NK-92 (cell line): ENCODE data around the gene RPL13A.
"Not testable (repeated sequence)": the region's sequence is repeated elsewhere in the genome, so short reads cannot be mapped to it uniquely, and the experiment has no call there.

Experiments used
- DNase-seq: peaks from one replicate; lab custom pipeline; 2025; ENCODE audit not compliant: unreplicated experiment; lab: John Stamatoyannopoulos, UW

RPL13A gene

DNA sequence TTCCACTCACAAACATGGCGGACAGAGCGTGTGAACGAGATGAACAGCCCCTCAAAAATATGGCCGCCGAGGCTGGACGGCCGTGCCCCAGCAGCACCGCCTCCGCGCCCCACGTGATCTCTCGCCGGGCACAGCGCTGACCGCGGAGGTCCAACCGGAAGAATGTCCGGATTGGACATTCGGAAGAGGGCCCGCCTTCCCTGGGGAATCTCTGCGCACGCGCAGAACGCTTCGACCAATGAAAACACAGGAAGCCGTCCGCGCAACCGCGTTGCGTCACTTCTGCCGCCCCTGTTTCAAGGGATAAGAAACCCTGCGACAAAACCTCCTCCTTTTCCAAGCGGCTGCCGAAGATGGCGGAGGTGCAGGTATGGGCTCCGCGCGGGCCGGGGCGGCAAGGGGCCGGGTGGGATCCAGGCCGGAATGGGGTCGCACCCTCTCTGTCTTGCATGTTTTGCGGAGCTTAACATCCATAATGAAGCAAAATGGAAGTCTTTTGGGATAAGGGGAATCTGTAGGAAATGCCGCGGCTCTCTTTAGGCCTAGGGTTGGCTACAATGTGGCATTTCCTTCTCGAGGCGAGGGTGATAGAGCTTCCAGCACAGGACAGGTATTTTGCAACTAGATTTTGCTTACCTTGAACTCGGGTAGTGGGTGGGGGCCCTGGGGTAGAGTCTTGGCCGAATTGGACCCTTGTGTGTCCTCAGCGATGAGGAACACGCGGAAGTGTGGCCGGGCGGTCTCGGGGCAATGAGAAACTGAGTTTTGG, at the start of gene RPL13A:
RPL13A (plus strand) TSS at position 332 of the 769 bp plus-strand sequence; CDS start at position 354, 22 bp downstream.
- peak; percentile 97 for DNase-seq

DNA sequence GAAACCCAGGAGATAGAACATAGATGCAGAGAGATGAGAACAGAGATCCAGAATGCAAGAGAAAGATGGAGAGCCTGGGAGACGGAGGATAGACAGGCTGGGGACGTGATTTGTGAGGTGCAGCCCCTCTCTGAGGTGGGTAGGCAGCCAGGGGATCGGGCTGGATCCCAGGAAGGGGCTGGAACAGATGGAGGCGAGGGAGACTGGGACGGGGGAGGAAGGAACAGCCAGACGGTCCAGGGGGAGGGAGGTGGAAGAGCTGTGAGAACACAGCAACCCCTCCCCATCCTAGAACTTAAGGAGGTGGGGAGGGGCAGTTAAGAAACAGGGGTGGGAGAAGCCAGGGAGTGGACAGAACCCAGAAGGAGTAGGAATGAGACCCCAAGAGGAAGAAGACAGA, 49.1 kb upstream of the RPL13A start:
- no peak for DNase-seq

DNA sequence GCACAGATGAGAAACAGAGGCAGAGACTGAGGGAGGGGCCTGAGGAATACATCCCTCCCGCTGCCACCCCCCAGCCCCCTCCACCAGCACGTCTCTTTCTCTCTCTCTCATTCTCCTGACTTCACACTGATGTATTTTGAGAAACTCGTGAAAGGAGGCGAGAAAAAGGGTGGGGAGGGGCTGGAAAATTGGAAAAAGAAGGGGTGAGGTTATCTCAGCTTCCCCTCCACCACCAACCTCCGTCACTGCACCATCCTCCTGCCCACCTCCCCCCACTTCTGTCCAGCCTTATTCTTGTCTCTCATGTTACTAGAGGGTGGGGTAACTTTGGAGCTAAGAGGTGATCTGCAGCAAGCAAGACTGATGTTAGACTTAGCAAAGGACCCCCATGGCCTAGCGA, 47.6 kb upstream of the RPL13A start:
- DNase-seq, result no peak

DNA sequence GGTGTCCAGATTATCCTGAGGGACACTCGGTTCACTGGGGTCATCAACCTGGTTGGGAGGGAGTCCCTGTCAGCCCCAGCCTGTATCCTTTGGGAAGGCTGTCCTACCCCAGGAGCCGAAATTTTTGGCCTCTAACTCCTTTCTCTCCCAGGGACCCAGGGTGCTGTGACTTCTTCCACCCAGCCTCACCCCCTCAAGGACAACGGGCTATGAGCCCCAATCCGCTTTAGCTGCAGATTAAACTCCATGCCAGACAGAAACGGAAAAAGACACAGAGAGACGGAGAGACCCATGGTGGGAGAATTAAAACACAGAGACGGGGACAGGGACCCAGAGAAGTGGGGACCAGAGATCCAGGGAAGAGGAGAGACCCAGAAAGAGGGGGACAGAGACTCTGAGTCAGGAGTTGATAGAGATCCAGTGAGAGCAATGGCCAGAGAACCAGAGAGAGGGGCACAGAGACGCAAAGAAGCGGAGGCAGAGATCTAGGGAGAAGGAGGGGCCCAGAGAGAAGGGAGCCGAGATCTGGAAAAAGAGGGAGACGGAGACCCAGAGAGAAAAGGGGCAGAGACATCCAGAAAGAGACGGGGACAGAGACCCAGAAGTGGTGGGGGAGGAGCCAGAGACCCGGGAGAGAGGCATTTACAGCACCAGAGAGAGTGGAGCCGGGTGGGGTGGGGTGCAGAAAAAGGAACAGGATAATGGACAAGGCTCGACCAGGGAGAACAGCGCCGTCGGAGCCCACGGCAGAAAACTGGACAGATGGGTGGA, 46.8 kb upstream of the RPL13A start:
- no peak for DNase-seq

DNA sequence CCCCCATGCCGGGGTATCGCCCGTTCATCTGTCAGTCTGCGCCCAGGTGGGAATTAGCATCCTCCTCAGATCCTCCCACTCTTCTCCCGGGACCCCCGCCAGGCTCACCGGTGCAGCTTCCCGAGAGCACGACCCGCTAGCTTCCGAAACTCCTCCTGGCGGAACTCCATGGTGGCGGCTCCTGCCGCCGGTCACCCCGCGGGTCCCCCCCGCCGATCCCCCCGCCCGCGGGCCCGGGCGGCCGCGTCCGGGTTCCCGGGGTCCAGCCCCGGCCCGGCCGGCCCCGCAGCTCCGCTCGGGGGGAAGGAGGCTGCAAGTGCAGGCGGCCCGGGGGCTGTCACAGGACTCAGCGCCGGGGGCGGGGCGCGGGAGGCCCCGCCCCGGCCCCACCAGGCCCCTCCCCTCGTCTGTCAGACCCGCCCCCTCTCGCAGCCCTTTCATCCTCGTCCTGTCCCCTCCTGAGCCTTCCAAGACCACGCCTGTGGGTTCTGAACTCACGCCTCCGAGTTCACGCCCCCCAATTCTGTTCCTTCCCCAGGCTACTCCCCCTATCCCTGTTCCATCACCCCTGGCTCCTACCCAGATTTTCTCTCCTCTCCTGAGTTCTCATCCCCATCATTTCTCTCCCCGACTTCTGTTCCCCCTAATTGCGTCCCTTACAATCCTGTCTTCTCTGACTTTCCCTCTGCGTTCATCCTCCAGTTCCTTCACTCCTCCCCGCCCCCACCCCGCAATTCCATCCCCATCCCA, 46.0 kb upstream of the RPL13A start, which contains the start of gene SLC17A7:
SLC17A7 (minus strand) TSS at position 318 of the 750 bp plus-strand sequence; CDS start at position 170, 148 bp downstream.
- no peak for DNase-seq

DNA sequence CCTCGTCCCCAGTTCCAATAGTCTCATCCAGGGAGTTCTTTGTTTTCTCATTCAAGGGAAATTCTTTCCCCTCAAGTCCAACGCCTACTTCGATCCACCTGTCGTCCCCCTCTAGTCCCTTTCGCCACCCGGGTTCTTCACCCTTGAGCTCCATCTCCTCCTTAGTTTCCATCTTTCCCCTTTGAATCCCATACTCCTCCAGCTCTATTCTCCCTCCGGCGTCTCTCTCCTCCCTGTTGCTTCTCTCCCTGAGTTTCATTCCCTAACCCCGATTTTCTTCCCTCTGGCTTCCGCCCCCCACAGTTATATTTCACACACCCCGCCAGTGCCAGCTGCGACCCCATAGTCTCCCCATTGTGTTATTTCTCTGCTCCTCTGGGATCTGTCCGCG, 45.5 kb upstream of the RPL13A start:
- no peak for DNase-seq

DNA sequence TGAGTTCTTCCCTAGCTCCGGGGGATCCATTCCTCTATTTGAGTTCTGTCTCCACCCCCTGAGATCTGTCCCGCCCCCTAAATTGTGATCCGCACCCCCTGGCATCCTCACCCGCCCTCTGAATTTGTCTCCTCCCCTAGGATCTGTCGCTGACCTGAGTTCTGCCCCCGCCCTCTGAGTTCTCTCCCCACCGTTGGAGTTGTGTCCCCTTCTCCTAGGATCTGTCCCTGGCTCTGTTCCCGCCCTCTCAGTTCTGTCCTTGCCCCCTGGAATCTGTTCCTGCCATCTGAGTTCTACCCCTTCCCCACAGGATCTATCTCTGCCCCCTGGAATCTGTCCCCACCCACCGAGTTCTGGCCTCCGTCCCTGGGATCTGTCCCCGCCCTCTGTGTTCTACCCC, 45.1 kb upstream of the RPL13A start:
- DNase-seq, result no peak

DNA sequence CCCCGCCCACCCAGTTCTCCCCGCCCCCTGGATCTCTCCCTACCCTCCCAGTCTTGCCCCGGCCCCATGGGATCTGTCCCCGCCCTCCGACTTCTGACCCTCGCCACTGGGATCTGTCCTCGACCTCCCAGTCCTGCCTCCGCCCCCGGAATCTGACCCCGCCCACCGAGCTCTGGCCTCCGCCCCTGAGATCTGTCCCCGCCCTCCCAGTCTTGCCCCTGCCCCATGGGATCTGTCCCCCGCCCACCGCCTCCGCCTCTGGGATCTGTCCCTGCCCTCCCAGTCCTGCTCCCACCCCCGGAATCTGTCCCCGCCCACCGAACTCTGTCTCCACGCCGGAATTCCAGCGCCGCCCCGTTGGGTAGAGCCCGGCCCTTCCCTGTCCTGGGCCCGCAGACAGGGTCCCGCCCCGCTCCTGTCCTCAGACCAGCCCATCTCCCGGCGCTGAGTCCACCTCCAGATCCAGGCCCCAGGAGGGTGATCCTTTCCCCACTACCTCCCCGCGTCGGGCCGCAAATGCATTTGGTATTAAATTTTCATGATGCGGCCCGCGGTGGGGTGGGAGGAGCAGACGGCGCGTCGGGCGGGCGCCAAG, 44.5 kb upstream of the RPL13A start:
- DNase-seq, result no peak

DNA sequence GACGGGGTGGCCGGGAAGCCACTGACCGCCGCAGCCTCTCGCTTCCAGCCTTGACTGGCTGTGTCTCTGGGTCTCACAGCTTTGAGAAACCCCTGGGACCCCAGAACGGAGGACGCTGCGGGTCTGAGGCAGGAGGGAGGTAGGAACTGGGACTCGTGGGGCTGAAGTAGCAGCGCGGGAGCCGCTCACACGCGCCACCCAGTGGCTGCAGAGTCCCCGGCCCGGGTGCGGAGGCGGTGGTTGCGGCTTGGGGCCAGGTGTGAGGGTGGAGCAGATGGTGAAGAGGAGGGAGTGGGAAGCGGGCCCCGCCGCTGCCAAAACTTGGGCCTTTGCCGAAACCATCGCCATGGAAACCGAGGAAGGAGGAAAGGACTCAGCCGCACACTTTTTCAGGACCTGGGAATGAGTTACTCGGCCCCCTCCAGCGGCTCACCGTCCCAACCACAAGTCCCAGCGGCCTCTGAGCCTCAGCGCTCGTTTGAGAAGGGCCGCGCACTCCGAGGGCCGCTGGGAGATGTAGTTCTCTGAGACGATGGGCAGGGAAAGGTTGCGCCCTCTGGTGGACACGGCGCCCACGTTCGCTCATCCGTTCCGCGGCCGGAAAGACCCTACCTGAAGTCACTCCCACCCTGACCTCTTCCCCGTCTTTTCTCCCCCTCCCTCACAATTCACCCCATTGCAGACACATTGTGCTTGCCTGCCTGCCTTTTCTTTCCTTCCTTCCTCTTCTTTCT, 43.9 kb upstream of the RPL13A start:
- peak; percentile 40 for DNase-seq

DNA sequence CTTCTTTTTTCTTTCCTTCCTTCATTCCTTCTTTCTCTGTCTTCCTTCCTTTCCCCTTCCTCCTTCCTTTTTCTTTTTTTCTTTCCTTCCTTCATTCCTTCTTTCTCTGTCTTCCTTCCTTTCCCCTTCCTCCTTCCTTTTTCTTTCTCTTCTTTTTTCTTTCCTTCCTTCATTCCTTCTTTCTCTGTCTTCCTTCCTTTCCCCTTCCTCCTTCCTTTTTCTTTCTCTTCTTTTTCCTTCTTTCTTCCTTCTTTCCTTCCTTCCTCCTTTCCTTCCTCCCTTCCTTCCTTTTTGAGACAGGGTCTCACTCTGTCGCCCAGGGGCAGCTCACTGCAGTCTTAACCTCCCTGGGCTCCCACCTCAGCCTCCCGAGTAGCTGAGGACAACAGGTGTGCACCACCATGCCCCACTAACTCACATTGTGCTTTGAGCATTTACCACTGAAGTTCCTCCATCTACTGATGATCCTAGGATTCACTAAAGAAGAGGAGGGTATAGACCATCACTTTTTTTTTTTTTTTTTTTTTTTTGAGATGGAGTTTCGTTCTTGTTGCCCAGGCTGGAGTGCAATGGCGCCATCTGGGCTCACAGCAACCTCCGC, 43.2 kb upstream of the RPL13A start:
- DNase-seq, result not testable (repeated sequence)

DNA sequence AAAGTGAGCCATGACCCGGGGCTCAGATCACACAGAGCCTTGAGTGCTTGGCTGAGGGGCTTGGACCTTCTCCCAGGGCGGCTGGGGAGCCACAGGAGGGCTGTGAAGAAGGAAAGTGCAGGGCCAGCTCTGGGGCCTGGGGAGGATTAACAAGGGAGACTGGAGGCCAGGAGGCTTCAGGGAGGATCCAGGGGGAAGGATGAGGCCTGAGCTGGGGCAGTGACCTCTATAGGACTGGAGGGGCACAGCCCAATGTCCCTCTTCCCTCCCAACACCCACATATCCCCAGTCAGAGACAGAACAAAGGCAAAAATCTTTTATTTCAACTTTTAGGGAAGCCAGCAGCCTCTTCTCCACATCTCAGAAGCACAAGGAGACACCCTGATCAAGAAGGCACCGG, 41.4 kb upstream of the RPL13A start:
- no peak for DNase-seq

DNA sequence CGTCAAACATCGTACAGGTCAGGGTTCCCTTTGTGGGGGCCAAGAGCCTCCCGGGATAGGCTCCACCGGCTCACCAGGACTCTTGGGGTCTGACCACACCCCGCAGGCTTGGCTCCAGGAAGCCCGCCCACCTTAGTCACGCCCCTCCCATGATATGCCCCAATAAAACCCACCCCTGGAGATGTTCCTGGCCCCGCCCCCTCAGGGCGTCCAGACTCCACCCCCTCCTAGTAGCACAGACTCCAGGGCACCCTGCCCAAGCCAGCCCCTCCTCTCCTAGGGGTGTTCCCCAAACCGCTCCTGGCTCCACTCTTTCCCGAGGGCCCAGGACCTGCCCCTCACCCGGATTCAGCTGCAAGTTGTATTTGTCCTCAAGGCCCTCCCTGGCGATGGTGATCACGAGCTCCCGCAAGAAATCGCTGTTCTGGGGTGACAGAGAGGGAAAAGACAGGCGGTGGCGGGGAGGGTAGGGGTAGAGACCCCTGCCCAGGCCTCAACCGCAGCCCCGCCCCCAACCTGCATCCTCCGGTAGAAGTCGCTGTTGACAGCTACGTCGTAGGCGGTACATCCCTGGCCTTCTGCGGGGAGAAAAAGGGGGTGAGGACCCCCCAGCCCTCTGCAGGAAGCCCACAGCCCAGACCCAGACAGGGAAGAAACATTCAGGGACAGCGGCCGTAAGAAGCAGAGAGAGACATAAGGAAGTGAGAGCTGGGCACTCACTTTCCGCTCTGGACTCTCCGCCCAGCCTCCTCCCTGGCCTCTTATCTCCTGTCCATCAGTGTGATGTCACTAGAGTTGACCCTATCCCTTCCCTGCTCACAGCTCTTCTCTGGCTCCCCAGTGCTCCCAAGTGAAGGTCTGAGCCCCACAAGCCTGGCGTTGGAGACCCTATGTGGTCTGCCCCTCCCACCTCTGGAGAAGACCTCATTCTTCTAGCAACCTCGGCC, 39.6 kb upstream of the RPL13A start:
- no peak for DNase-seq

DNA sequence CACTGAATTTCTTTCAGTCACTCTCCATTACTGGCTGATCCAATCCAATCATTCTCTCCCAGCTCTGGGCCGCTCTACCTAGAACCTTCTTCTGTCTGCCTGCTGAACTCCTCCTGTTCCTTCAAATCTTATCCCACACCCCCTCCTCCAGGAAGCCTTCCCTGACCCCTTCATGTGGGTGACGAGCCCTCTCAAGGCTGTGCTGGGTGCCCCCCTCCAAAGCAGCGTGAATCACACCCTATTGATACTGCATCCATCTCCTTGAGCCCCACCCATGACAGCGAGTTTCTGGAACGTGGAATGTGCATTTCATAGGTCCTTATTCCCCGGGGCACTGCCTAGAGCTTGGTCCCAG, 39.0 kb upstream of the RPL13A start:
- DNase-seq, result no peak

DNA sequence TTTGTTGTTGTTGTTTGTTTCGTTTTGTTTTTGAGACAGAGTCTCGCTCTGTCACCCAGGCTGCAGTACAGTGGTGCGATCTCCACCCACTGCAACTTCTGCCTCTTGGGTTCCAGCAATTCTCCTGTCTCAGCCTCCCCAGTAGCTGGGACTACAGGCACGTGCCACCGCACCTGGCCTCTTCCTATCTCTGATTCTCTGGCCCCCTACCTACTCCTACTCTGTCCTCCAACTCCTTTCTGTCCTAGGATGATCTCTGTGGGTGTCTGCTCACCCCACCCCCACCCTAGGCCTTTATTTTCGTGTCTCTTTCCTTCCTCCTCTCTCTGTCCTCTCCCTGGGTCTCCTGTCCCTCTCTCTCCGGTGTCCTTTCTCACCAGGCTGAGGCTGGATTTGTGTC, 37.0 kb upstream of the RPL13A start:
- DNase-seq, result no peak

DNA sequence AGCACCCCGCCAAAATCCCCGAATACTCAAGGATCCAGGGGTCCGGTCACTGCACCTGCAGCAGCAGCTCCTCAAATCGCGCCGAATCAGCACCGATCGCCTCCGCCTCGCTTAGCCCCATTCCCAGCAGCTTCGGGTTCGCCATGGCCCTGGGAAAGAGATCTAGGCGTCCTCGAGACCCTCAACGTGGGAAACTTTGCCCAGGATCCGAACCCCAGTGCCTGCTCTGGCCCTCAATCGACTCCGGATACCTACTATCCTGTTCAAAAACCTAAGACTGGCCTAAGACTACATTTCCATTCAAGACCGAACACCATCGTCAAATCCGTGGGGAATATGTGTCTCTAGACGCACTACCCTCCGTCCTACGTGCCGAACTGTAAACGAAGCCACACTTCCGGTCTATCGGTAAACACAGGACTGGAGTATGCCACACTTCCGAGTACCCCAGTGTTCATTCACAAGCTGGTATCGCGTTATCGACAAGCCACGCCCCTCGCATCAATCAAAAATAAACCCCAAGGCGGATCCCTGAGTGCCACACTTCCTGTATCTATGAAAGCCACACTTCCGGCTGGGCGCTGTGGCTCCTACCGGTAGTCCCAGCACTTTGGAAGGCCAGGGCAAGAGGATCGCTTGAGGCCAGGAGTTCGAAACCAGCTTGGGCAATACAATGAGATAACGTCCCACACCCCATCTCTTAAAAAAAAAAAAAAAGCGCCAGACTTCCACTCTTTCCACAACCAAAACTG, 35.8 kb upstream of the RPL13A start, which contains the start of gene PIH1D1:
PIH1D1 (minus strand) TSS at position 385 of the 752 bp plus-strand sequence; CDS start at position 145, 240 bp downstream.
- DNase-seq, result peak; percentile 72

DNA sequence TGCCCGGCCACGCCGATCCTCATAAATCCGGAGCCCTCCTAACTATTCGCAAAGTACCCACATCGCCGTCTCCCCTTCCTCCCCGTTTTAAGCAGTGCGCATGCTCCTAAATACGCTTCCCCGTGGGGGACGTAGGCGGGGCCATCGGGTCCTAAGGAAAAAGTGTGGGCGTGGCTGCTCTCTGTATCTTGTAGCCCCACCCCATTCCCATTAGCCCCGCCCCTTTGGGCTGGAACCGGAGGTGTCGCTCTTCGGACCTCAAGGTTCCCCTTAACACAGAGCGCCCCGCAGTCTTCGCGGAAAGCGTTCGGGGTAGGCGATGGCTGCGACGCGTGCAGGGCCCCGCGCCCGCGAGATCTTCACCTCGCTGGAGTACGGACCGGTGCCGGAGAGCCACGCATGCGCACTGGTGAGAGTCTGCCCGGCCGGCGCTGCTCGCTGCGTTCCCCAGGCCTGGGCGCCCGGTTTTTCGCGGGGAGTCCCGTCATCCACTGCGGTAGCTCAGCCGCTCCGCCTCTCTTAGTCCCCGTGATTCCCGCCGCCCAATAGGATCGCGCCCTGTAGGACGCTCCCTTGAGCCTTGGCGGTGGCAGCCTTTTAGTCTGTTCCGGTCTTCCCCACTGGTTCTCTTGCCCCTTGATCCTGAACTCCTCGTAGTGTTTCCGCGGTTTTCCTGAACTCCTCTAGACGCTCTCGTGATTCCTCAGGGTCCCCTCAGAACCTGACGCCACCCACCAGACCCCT, 34.2 kb upstream of the RPL13A start, which contains the start of gene ALDH16A1:
ALDH16A1 (plus strand) TSS at position 213 of the 744 bp plus-strand sequence; CDS start at position 320, 107 bp downstream.
- peak; percentile 85 for DNase-seq

DNA sequence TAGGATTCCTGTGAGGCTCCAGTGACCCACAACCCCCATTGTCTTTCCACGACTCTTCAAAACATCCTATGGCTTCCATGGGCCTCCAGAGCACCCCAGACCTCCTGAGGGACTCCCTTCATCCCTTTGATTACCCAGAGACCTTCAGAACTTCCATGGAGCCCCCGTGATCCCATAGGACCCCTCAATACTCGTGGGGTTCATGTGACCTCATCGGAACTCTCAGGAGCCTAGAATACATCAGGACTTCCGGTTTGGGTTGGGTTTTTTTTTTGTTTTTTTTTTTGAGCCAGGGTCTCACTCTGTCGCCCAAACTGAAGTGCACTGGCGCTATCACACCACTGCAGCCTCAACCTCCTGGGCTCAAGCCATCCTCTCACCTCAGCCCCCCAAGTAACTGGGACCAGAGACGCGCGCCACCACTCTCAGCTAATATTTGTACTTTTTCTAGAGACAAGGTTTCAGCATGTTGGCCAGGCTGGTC, 33.6 kb upstream of the RPL13A start:
- no peak for DNase-seq
